Panc1 (cell line): Measurements from ENCODE around the gene PRKCB. TPM values are rescaled to one million over a fixed set of nuclear protein-coding genes. Genes with fewer than 3 reads are reported as not detected.

Experiments
- ATAC-seq: fragments of 200-7000 bp; cut with Tn5 transposase; 2 replicates; pipeline ENCODE4 v1.9.1; 2020; ENCODE audit warnings: mild to moderate bottlenecking, moderate library complexity
- BruUV-seq: library from RNA; stranded (reverse); fragments of 400-500 nt; replicated peaks from 2 replicates; lab custom pipeline; 2021; lab: Mats Ljungman, UMichigan
- CTCF ChIA-PET: fragments of 300-600 bp; sonication (Branson Sonifier 250); formaldehyde crosslinking; loops from one replicate; lab custom pipeline; 2022; ENCODE audit warnings: antibody characterized with exemption; lab: Charles Lee
- POLR2A ChIA-PET: fragments of 300-600 bp; sonication (Branson Sonifier 250); formaldehyde crosslinking; loops from one replicate; lab custom pipeline; 2022; ENCODE audit warnings: antibody characterized with exemption; lab: Charles Lee
- DNase-seq: peaks from one replicate; pipeline ENCODE4 v3.0.0-alpha.2; 2010; ENCODE audit warnings: low read depth, low spot score
- H3K27ac ChIP-seq: 2 replicates; pipeline ENCODE4 v1.5.1; 2011; ENCODE audit warnings: mild to moderate bottlenecking, low read length, inconsistent platforms
- H3K27me3 ChIP-seq: fragments of 200-500 bp; sonication (Bioruptor generic); 2 replicates; pipeline ENCODE4 v1.6.0; 2014; ENCODE audit warnings: low read length, inconsistent platforms; ENCODE audit not compliant: control insufficient read depth, insufficient read depth
- H3K36me3 ChIP-seq: fragments of 200-500 bp; sonication (Bioruptor generic); 2 replicates; pipeline ENCODE4 v1.5.1; 2014; ENCODE audit warnings: inconsistent platforms, mild to moderate bottlenecking, low read length, moderate library complexity; ENCODE audit not compliant: control insufficient read depth, insufficient read depth
- H3K4me1 ChIP-seq: 2 replicates; pipeline ENCODE4 v1.5.1; 2011; ENCODE audit warnings: inconsistent platforms, mild to moderate bottlenecking, low read length, moderate library complexity; ENCODE audit not compliant: control insufficient read depth, insufficient read depth
- H3K4me3 ChIP-seq, 2 experiments: 2 replicates each; pipeline ENCODE4 v1.5.1; 2011 to 2012; ENCODE audit warnings: low read depth in 2 of 2, low read length in 2 of 2, mild to moderate bottlenecking in 2 of 2, inconsistent platforms in 1 of 2, moderate library complexity in 1 of 2
- H3K9me3 ChIP-seq: fragments of 200-500 bp; sonication (Bioruptor generic); 2 replicates; pipeline ENCODE4 v1.5.1; 2014; ENCODE audit warnings: low read depth, mild to moderate bottlenecking, inconsistent platforms, low read length, moderate library complexity; ENCODE audit not compliant: control insufficient read depth, insufficient read depth
- POLR2AphosphoS5 ChIP-seq: IDR thresholded peaks from 2 replicates; pipeline ENCODE4 v1.6.1; 2012; ENCODE audit warnings: mild to moderate bottlenecking, low read depth, low read length, moderate library complexity
- SIN3A ChIP-seq: IDR thresholded peaks from 2 replicates; pipeline ENCODE4 v1.6.1; 2012; ENCODE audit warnings: low read depth, mild to moderate bottlenecking, low read length, moderate library complexity, borderline replicate concordance; ENCODE audit not compliant: insufficient read depth
- TCF7L2 ChIP-seq: IDR thresholded peaks from 2 replicates; pipeline ENCODE4 v1.6.1; 2011; ENCODE audit warnings: mild to moderate bottlenecking, low read depth, low read length, inconsistent platforms
- in situ Hi-C: cut with HindIII; loops from 2 replicates; pipeline ENCODE4 v1.10.0; 2016; ENCODE audit warnings: low sequenced_read_pairs, low pct_unique_long_range_greater_than_20kb
- intact Hi-C: fragments of 100-400 bp; cut with micrococcal nuclease; formaldehyde crosslinking; loops from one replicate; pipeline ENCODE4 v1.10.0; 2022; ENCODE audit not compliant: unreplicated experiment
- total RNA-seq: library from RNA; stranded (reverse); gene quantifications from one replicate; pipeline ENCODE4 v1.2.1, GENCODE V29; 2021; ENCODE audit not compliant: unreplicated experiment
- TF ChIP-seq, protein P1 (sequence below), 2 experiments: IDR thresholded peaks; 2 replicates each; pipeline ENCODE4 v1.6.1; 2011 to 2012; ENCODE audit warnings: low read depth in 2 of 2, control low read depth in 1 of 2, low read length in 1 of 2, mild to moderate bottlenecking in 1 of 2, moderate library complexity in 1 of 2; ENCODE audit not compliant: insufficient read depth in 1 of 2
- TF ChIP-seq, protein P2 (sequence below): fragments of 450-650 bp; IDR thresholded peaks from 2 replicates; pipeline ENCODE4 v1.5.1; 2017; ENCODE audit warnings: mild to moderate bottlenecking

PRKCB gene
- total RNA-seq, 1 experiment from 2014 or later = 0.41 TPM

DNA sequence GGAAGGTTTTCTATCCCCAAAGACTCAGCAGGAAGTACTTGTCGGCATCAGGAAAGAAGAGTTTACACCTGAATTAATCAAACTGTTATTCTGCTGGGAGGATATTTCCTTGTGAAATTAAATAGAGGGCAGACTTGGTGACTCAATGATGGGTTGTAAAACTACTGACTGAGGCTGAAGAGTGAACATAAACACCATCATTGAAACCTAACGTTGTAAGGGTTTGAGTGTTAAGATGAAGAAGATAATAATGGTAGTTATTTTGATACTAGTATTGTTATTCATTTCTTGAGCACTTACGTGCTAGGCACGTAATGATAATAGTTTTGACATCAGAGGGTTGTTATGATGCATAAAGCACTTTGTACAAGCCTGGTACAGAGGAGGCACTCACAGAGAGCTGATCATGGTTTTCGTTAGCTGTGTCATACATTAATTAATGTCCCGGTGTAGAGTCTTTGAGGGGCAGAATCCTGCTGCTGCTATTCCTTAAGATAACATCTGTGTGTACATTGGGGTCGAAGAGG is 356.2 kb downstream of the PRKCB start:
- POLR2A ChIA-PET = no interaction called here
- TF ChIP-seq TCF7L2 = no peak
- TF ChIP-seq POLR2AphosphoS5 = no peak
- TF ChIP-seq SIN3A = no peak
- TF ChIP-seq, protein P1, sequence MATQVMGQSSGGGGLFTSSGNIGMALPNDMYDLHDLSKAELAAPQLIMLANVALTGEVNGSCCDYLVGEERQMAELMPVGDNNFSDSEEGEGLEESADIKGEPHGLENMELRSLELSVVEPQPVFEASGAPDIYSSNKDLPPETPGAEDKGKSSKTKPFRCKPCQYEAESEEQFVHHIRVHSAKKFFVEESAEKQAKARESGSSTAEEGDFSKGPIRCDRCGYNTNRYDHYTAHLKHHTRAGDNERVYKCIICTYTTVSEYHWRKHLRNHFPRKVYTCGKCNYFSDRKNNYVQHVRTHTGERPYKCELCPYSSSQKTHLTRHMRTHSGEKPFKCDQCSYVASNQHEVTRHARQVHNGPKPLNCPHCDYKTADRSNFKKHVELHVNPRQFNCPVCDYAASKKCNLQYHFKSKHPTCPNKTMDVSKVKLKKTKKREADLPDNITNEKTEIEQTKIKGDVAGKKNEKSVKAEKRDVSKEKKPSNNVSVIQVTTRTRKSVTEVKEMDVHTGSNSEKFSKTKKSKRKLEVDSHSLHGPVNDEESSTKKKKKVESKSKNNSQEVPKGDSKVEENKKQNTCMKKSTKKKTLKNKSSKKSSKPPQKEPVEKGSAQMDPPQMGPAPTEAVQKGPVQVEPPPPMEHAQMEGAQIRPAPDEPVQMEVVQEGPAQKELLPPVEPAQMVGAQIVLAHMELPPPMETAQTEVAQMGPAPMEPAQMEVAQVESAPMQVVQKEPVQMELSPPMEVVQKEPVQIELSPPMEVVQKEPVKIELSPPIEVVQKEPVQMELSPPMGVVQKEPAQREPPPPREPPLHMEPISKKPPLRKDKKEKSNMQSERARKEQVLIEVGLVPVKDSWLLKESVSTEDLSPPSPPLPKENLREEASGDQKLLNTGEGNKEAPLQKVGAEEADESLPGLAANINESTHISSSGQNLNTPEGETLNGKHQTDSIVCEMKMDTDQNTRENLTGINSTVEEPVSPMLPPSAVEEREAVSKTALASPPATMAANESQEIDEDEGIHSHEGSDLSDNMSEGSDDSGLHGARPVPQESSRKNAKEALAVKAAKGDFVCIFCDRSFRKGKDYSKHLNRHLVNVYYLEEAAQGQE (IDR thresholded peaks at IDR 0.05; ENCODE audit: insufficient read depth in 1 of 2, low read depth in 2 of 2, low read length in 1 of 2) = no peak
- TF ChIP-seq, protein P2, sequence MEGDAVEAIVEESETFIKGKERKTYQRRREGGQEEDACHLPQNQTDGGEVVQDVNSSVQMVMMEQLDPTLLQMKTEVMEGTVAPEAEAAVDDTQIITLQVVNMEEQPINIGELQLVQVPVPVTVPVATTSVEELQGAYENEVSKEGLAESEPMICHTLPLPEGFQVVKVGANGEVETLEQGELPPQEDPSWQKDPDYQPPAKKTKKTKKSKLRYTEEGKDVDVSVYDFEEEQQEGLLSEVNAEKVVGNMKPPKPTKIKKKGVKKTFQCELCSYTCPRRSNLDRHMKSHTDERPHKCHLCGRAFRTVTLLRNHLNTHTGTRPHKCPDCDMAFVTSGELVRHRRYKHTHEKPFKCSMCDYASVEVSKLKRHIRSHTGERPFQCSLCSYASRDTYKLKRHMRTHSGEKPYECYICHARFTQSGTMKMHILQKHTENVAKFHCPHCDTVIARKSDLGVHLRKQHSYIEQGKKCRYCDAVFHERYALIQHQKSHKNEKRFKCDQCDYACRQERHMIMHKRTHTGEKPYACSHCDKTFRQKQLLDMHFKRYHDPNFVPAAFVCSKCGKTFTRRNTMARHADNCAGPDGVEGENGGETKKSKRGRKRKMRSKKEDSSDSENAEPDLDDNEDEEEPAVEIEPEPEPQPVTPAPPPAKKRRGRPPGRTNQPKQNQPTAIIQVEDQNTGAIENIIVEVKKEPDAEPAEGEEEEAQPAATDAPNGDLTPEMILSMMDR = no peak
- intact Hi-C loops (no loop called here), in situ Hi-C loops (no loop called here)
- no peaks in the 10 kb centered on the region for H3K36me3 ChIP-seq
- H3K9me3 ChIP-seq = no peaks in the 10 kb centered on the region
- no peak overlapping the region for H3K27ac ChIP-seq
- peaks cover 14% of the 10 kb centered on the region for H3K27me3 ChIP-seq
- no peak overlapping the region for H3K4me3 ChIP-seq
- BruUV-seq = no TSS peak
- no peaks in the 10 kb centered on the region for H3K4me1 ChIP-seq
- ATAC-seq = no peak
- no peak for DNase-seq
- CTCF ChIA-PET = no interaction called here

DNA sequence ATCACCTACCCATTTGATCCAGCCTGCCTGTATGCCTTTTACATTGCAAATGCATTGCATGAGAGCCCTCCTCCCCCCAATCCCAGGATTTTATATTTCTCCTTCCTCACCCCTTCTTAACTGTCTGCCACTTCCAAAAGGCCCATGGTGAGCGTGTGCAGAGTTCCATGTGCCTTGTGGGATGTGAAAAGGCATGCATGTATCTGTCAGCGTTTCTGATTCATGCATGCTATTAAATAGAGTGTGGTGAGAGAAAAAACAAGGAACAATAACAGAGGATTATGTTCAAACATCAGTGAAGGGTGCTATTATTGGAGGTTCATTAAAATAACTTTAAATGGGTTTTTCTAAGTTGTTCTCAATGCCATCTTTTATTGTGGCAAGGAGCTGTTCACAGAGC is 359.4 kb downstream of the PRKCB start:
- no peak for ATAC-seq
- intact Hi-C loops = no loop called here

More for the DNA sequence above, 359.4 kb downstream of the PRKCB start:
- no peaks in the 10 kb centered on the region for H3K9me3 ChIP-seq
- no TSS peak for BruUV-seq
- peaks cover 10% of the 10 kb centered on the region for H3K27me3 ChIP-seq
- H3K27ac ChIP-seq = no peak overlapping the region
- TF ChIP-seq POLR2AphosphoS5 (no peak), TCF7L2 (no peak), SIN3A (no peak)
- TF ChIP-seq, protein P1 (IDR thresholded peaks at IDR 0.05; ENCODE audit: insufficient read depth in 1 of 2, low read depth in 2 of 2, low read length in 1 of 2) = no peak
- TF ChIP-seq, protein P2 = no peak
- no peak overlapping the region for H3K4me3 ChIP-seq
- ChIA-PET POLR2A (no interaction called here), CTCF (interaction anchor here (0.7 kb wide), 1 partner anchor 54 kb away, joined by 5 read pairs; no protein-coding TSS in a partner anchor)
- H3K4me1 ChIP-seq = no peaks in the 10 kb centered on the region
- H3K36me3 ChIP-seq = no peaks in the 10 kb centered on the region
- in situ Hi-C loops = no loop called here
- DNase-seq = no peak
